ENCODE results near the gene RTN1.

- TF ChIP-seq CTCF (IDR thresholded peaks at IDR 0.05; ENCODE audit: low read depth, low read length) (no peak), POLR2A (IDR thresholded peaks at IDR 0.05; ENCODE audit: extremely low read depth, insufficient read length) (no peak)
Observed at GRCh38 chr14:59664741-59665140, 205.8 kb downstream of the RTN1 start.

Measured in NB4 (cell line).